Thoracic aorta (tissue), 2 donors: ENCODE data around the gene NKG7. TPM values are rescaled to one million over a fixed set of nuclear protein-coding genes. Genes with fewer than 3 reads are reported as not detected.
A peak's percentile ranks its signal among the peaks of the same experiment; 100 is the strongest.

Experiments
- ATAC-seq: fragments of 150-250 bp; one replicate; pipeline ENCODE4 v1.8.0; 2017; ENCODE audit warnings: low read depth; ENCODE audit not compliant: insufficient number of reproducible peaks, low FRiP score
- DNase-seq: peaks from one replicate; pipeline ENCODE4 v3.0.0-alpha.2; 2020; ENCODE audit warnings: low spot score
- H3K27ac ChIP-seq, 2 donors: fragments of 200-600 bp; sonication (generic); 1 replicate in 1 of 2; 2 replicates in 1 of 2; pipeline ENCODE4 v1.5.1; 2016; ENCODE audit warnings: mild to moderate bottlenecking in 2 of 2, moderate library complexity in 2 of 2
- H3K27me3 ChIP-seq: fragments of 200-600 bp; sonication (generic); replicated peaks from 2 replicates; pipeline ENCODE4 v1.6.0; 2016; ENCODE audit warnings: mild to moderate bottlenecking; ENCODE audit not compliant: insufficient read depth
- H3K36me3 ChIP-seq: fragments of 200-600 bp; sonication (generic); one replicate; pipeline ENCODE4 v1.5.1; 2016
- H3K4me1 ChIP-seq, 2 donors: fragments of 200-600 bp; sonication (generic); 1 replicate in 1 of 2; 2 replicates in 1 of 2; pipeline versions ENCODE4 v1.5.1 to v1.6.0; 2016; ENCODE audit warnings: low read depth in 2 of 2, mild to moderate bottlenecking in 1 of 2; ENCODE audit not compliant: control insufficient read depth in 1 of 2
- H3K4me3 ChIP-seq: fragments of 200-600 bp; sonication (generic); 2 replicates; pipeline ENCODE4 v1.5.1; 2016; ENCODE audit warnings: mild to moderate bottlenecking
- H3K9me3 ChIP-seq: fragments of 200-600 bp; sonication (generic); 2 replicates; pipeline ENCODE4 v1.5.1; 2016
- total RNA-seq, 2 donors: library from RNA; depleted of rRNA; stranded (reverse); fragments of >200 nt; gene quantifications; one replicate each; pipeline versions ENCODE4 v1.1.0 to v1.2.3, GENCODE V29; 2016
- TF ChIP-seq, protein P1 (sequence below): fragments of 200-600 bp; sonication (generic); IDR thresholded peaks from one replicate; pipeline ENCODE4 v1.5.1; 2019; ENCODE audit warnings: antibody characterized with exemption

Gene NKG7
- total RNA-seq, 2 donors from 2014 or later, result 0.54 to 4.4 TPM

GRCh38 chr19:51327066-51328001, 45.1 kb downstream of the NKG7 start:
- Histone ChIP-seq H3K27ac (no peak overlapping the region), H3K9me3 (no peaks in the 10 kb centered on the region), H3K4me3 (peak overlapping the region; percentile 5), H3K36me3 (no peaks in the 10 kb centered on the region), H3K27me3 (no peaks in the 10 kb centered on the region), H3K4me1 (no peaks in the 10 kb centered on the region)
- DNase-seq, result no peak
- TF ChIP-seq, protein P1, sequence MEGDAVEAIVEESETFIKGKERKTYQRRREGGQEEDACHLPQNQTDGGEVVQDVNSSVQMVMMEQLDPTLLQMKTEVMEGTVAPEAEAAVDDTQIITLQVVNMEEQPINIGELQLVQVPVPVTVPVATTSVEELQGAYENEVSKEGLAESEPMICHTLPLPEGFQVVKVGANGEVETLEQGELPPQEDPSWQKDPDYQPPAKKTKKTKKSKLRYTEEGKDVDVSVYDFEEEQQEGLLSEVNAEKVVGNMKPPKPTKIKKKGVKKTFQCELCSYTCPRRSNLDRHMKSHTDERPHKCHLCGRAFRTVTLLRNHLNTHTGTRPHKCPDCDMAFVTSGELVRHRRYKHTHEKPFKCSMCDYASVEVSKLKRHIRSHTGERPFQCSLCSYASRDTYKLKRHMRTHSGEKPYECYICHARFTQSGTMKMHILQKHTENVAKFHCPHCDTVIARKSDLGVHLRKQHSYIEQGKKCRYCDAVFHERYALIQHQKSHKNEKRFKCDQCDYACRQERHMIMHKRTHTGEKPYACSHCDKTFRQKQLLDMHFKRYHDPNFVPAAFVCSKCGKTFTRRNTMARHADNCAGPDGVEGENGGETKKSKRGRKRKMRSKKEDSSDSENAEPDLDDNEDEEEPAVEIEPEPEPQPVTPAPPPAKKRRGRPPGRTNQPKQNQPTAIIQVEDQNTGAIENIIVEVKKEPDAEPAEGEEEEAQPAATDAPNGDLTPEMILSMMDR, result no peak
- ATAC-seq, result no peak

- H3K27ac ChIP-seq, result no peak overlapping the region
- no peaks in the 10 kb centered on the region for H3K9me3 ChIP-seq
- H3K36me3 ChIP-seq, result no peaks in the 10 kb centered on the region
- no peaks in the 10 kb centered on the region for H3K4me1 ChIP-seq
- H3K27me3 ChIP-seq, result no peaks in the 10 kb centered on the region
- ATAC-seq, result no peak
- H3K4me3 ChIP-seq, result no peak overlapping the region
- DNase-seq, result no peak
- TF ChIP-seq, protein P1, result no peak
Measured at GRCh38 chr19:51326216-51327065, 46.0 kb downstream of the NKG7 start.

- Histone ChIP-seq H3K36me3 (no peaks in the 10 kb centered on the region), H3K27ac (no peak overlapping the region), H3K9me3 (no peaks in the 10 kb centered on the region), H3K4me1 (no peaks in the 10 kb centered on the region), H3K4me3 (no peak overlapping the region), H3K27me3 (no peaks in the 10 kb centered on the region)
- DNase-seq, result no peak
- TF ChIP-seq, protein P1, result no peak
- no peak for ATAC-seq
Measured at GRCh38 chr19:51325161-51325976, 47.1 kb downstream of the NKG7 start.

- H3K4me1 ChIP-seq, result no peaks in the 10 kb centered on the region
- no peak overlapping the region for H3K4me3 ChIP-seq
- TF ChIP-seq, protein P1, result no peak
- H3K27me3 ChIP-seq, result no peaks in the 10 kb centered on the region
- DNase-seq (no peak), ATAC-seq (no peak)
- H3K36me3 ChIP-seq, result no peaks in the 10 kb centered on the region
- H3K27ac ChIP-seq, result no peak overlapping the region
- H3K9me3 ChIP-seq, result no peaks in the 10 kb centered on the region
Measured at GRCh38 chr19:51324167-51324481, 48.3 kb downstream of the NKG7 start.
